HG03575 (cell line): Measurements from ENCODE around the gene OR2T2.
A peak's percentile ranks its signal among the peaks of the same experiment; 100 is the strongest.
"Not testable (repeated sequence)": the region's sequence is repeated elsewhere in the genome, so short reads cannot be mapped to it uniquely, and the experiment has no call there.

ENCODE experiments used
- ATAC-seq: cut with Tn5 transposase; IDR thresholded peaks from one replicate; pipeline ENCODE4 v1.9.1; 2021; ENCODE audit not compliant: unreplicated experiment, insufficient number of reproducible peaks, low FRiP score; ENCODE audit errors: extremely low read depth

Gene OR2T2

GRCh38 chr1:248448409-248449074 is 3.1 kb downstream of the OR2T2 start:
- peak; percentile 37 for ATAC-seq

DNA sequence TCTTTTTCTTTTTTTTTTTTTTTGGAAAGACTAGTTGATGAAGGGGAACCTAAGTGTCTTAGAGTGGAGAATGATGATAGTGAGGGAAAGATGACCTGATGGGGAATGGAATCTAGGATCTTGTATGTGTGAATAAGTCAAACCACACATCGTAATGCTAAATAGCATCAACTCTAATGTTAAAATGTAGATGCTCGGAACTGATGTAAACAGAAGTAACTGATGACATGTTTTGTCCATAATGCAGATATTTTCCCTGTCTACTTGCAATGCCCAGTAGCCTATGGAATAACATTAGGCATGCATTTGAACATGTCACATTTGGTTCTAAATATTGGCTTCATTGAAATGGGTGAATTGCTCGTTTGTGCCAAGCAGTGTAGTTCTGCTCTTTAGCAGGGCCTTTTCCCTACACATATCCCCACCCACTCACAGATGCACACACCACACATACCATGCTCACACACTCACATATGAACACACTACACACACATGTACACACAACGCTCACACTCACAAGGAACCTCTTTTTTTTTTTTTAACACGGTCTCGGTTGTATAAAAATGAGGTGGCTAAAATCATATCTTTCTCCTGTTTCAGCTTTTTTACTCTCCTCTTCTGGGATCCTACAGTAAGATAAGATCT is 4.5 kb downstream of the OR2T2 start:
- ATAC-seq, result not testable (repeated sequence)

DNA sequence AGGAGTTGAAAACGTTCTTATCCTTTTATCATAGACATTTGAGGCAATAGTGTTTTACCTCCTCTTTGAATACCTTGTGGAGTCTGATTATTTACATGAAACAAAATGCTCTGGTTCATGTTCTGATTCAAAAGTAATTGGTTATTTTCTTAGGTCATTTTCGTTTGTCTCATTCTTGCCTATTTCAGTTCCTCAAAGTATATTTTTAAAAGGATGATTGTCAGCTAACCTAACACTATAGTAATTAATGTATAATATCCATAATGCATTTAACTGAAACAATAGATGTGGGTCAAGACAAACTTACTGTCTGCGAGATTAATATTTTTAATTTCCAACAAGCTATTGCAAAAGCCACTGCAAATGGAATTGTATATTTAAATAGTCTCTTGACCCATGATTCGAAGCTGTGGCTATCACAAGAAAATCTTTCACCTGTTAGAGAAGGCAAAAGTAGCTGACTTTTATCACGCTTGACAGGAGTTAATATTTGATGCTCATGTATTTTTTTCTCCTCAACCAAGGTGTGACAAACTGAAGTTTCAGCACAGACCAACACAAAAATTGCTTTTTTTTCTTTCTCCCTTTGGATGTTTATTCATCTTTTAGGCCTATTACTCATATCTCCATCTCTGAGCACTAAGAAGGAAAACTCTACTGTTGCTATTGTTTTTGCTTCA is 5.2 kb downstream of the OR2T2 start:
- ATAC-seq, result peak; percentile 69

DNA sequence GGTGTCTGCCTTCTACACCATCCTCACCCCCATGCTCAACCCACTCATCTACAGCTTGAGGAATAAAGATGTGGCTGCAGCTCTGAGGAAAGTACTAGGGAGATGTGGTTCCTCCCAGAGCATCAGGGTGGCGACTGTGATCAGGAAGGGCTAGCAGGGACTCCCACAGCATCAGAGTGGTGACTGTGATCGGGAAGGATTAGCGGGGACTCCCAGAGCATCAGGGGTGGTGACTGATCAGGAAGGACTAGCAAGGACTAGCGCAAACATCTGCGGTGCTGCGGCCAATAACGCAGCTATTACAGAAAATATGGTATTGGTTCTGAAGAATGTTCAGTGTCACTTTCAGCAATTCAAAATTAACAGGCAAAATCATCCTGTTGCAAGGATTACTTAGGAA is 8.2 kb downstream of the OR2T2 start:
- ATAC-seq, result not testable (repeated sequence)

DNA sequence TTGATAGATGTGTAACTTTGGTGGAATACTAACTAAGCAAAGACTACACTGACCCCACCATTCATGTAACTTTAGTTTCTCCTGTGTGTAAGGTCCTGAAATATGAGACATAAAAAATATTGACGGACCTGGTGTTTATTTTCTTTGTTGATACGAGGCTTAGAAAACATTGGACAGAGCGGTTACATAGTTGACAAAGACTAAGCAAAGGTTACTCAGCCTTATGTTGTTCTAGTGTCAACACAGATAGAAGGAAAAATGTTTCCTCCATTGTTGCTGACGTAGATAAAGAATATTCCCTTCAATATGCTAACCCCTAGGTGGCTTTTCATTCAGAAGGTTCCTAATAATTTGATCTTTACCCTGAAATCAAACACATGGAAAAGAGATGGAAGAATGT is 9.6 kb downstream of the OR2T2 start:
- ATAC-seq, result not testable (repeated sequence)

- not testable (repeated sequence) for ATAC-seq
These were observed 11.2 kb downstream of the OR2T2 start for GRCh38 chr1:248456635-248457034.

GRCh38 chr1:248459117-248459516 is 13.7 kb downstream of the OR2T2 start:
- ATAC-seq, result not testable (repeated sequence)

DNA sequence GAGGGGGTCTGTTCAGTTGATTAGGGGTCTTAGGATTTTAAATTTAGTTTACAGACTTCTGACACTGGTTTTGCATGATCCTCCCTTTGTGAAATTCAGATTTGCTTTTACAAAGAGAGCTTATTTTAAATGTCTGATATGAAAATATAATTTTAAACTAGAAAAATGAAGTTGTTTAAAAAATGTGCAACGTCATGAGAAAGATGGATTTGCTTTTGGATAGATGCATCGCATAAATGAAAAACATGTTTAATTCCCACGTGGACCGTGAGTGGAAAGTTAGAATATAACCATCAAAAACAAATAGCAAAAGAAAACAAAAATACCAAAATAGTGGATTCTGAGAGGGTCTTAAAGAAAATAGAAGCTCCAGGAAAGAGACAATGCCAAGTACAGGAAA is 25.7 kb downstream of the OR2T2 start:
- ATAC-seq, result no peak

GRCh38 chr1:248472111-248472510 is 26.7 kb downstream of the OR2T2 start:
- ATAC-seq, result not testable (repeated sequence)

- not testable (repeated sequence) for ATAC-seq
These were observed 27.6 kb downstream of the OR2T2 start, which contains the start of gene OR2T3 for GRCh38 chr1:248473051-248473450. Gene OR2T3 (plus strand): TSS chr1:248473351. CDS start chr1:248473351, 0 bp downstream.

- ATAC-seq, result peak; percentile 35
These were observed 30.2 kb downstream of the OR2T2 start for GRCh38 chr1:248475660-248476059.

GRCh38 chr1:248481686-248482579 is 36.5 kb downstream of the OR2T2 start:
- peak; percentile 73 for ATAC-seq

- not testable (repeated sequence) for ATAC-seq
These were observed 42.9 kb downstream of the OR2T2 start, which contains the start of gene OR2T5 for GRCh38 chr1:248488289-248488688. Gene OR2T5 (plus strand): TSS chr1:248488589. CDS start chr1:248488589, 0 bp downstream.

DNA sequence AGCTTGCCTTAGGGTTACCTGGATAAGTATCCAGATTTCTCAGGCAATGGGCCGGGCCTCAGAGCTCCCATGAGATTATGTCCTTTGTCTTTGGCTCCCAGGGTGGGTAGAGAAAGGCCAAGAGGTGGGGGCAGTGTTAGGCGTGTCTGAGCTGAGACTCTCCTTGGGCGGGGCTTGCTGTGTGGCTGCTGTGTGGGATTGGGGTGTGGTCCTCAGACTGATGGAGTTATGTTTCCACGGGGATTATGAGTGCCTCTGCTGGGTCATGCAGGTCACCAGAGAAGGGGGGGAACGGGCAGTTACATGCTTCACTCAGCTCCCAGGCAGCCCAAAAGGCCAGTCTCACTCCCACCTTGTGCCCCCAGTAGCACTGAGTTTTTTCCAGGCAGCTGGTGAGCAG is 51.2 kb downstream of the OR2T2 start:
- ATAC-seq, result not testable (repeated sequence)

DNA sequence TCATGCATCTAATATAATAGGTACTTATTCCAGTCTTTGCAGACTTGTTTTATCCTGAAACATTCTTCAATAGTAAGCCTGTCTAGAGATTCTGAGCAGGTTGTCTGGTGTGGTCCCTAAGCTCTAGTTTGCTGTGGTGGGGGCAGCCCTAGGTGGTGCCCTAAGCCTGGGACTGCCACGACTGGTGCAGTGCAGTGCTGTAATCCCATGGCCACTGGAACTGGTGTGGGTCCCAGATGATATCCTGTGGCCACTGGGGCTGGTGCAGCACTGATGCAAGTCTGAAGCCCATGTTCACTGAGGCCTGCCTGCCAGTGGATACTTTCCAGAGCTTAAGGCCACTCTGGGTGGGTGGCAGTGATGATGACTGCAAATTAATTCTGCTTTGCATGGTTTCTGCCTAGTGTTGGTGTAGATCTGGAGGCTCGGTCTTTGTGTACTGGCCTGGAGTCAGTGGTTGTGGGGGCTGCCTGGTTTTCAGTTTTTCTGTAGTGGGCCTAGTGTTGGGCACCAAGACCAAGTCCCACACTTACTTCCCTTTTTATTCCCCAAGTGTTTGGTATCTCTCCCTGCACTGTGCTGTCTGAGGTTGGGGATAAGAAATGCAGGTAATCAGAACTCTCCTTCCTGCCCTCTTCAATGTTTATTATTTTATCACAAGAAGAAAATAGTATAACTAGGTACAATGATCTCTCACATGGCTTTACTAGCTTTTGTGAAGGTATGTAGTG is 55.0 kb downstream of the OR2T2 start:
- ATAC-seq, result not testable (repeated sequence)
